Hepatocyte (in vitro differentiated cells): ENCODE results near the gene KCNQ2. TPM values are rescaled to one million over a fixed set of nuclear protein-coding genes. Genes with fewer than 3 reads are reported as not detected.

Experiments
- DNase-seq: peaks from one replicate; pipeline ENCODE4 v3.0.0-alpha.2; 2016; ENCODE audit warnings: low spot score
- H2AFZ ChIP-seq: fragments of 200-600 bp; sonication (generic); 2 replicates; pipeline ENCODE4 v1.6.0; 2016; ENCODE audit warnings: antibody characterized with exemption, mild to moderate bottlenecking
- H3K27ac ChIP-seq: fragments of 200-600 bp; sonication (generic); 2 replicates; pipeline ENCODE4 v1.5.1; 2016; ENCODE audit warnings: mild to moderate bottlenecking
- H3K27me3 ChIP-seq: fragments of 200-600 bp; sonication (generic); 2 replicates; pipeline ENCODE4 v1.6.1; 2016
- H3K36me3 ChIP-seq: fragments of 200-600 bp; sonication (generic); replicated peaks from 2 replicates; pipeline ENCODE4 v1.5.1; 2016; ENCODE audit warnings: low read depth; ENCODE audit not compliant: insufficient read depth
- H3K4me1 ChIP-seq: fragments of 200-600 bp; sonication (generic); 2 replicates; pipeline ENCODE4 v1.5.1; 2016; ENCODE audit warnings: mild to moderate bottlenecking, moderate library complexity; ENCODE audit not compliant: insufficient read depth
- H3K4me2 ChIP-seq: fragments of 200-600 bp; sonication (generic); 2 replicates; pipeline ENCODE4 v1.6.0; 2016
- H3K4me3 ChIP-seq: fragments of 200-600 bp; sonication (generic); 2 replicates; pipeline ENCODE4 v1.5.1; 2016; ENCODE audit warnings: mild to moderate bottlenecking
- H3K79me2 ChIP-seq: fragments of 200-600 bp; sonication (generic); 2 replicates; pipeline ENCODE4 v1.6.0; 2017; ENCODE audit warnings: mild to moderate bottlenecking
- H3K9me2 ChIP-seq: fragments of 200-600 bp; sonication (generic); replicated peaks from 2 replicates; pipeline ENCODE4 v1.6.0; 2017; ENCODE audit warnings: mild to moderate bottlenecking; ENCODE audit not compliant: insufficient read depth
- H3K9me3 ChIP-seq: fragments of 200-600 bp; sonication (generic); 2 replicates; pipeline ENCODE4 v1.5.1; 2016; ENCODE audit warnings: low read depth, mild to moderate bottlenecking
- H4K20me1 ChIP-seq: fragments of 200-600 bp; sonication (generic); 2 replicates; pipeline ENCODE4 v1.6.0; 2016; ENCODE audit warnings: mild to moderate bottlenecking; ENCODE audit not compliant: insufficient read depth, poor library complexity, severe bottlenecking
- EZH2 ChIP-seq: fragments of 200-600 bp; sonication (generic); IDR thresholded peaks from 2 replicates; pipeline ENCODE4 v1.6.1; 2016; ENCODE audit warnings: antibody characterized with exemption, mild to moderate bottlenecking, borderline replicate concordance
- EZH2phosphoT487 ChIP-seq: fragments of 200-600 bp; sonication (generic); IDR thresholded peaks from one replicate; pipeline ENCODE4 v1.6.1; 2018; ENCODE audit warnings: antibody characterized with exemption, mild to moderate bottlenecking, low read depth, moderate library complexity; ENCODE audit not compliant: unreplicated experiment, severe bottlenecking
- WGBS: methylation state at CpG from one replicate; pipeline ENCODE4 v1.1.6; 2016; ENCODE audit warnings: low lambda C conversion rate; ENCODE audit errors: missing lambda C conversion rate; 5-methylcytosine and 5-hydroxymethylcytosine counted together
- polyA plus RNA-seq: library from polyadenylated mRNA; unstranded; fragments of >200 nt; fragmentation: Nextera tagmentation; extraction: Ambion mirVana; gene quantifications from 2 replicates; pipeline ENCODE4 v1.2.1, GENCODE V29; 2016
- total RNA-seq: library from RNA; depleted of rRNA; stranded (reverse); fragments of >200 nt; gene quantifications from 2 replicates; pipeline ENCODE4 v1.2.3, GENCODE V29; 2014
- TF ChIP-seq, protein P1 (sequence below): fragments of 200-600 bp; sonication (generic); IDR thresholded peaks from 2 replicates; pipeline ENCODE4 v1.5.1; 2016; ENCODE audit warnings: antibody characterized with exemption, mild to moderate bottlenecking; ENCODE audit not compliant: poor library complexity

KCNQ2 gene
- total and polyA plus RNA-seq, 2 experiments from 2014 or later = 3.5 to 5.4 TPM

DNA sequence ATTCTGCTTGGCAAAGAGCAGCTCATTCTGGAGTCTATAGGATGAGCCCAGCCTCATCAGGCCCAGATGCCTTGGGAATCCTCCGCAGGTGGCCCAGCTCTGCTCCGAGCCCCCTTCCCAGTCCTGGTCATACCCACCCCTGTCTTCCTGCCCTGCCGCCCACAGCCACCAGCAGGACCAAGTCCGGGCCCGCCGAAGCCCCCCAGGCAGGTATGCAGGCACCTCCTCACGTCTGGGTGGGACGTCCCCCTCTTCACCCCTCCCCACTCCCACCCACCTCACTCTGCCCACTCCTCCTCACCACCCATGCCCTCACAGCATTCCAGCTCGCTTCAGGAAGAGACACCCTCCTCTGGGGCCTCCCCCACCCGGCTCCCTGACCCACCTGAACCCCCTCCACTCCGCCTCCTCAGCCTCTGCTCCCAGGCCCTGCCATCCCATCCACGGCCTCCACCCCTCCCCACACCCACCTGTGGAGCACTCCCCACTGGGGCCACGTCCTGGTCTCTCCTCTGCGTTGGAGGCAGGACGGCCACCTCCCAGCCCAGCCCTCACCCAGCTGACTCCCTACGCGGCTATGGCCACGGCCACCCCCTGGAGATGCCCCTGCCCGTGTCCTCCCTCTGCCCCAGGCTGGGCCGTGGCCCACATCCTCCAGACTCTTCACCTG, 43.4 kb downstream of the KCNQ2 start:
- H3K4me3 ChIP-seq = no peak overlapping the region
- no peaks in the 10 kb centered on the region for H3K27me3 ChIP-seq
- DNase-seq = no peak
- no peaks in the 10 kb centered on the region for H3K9me2 ChIP-seq
- H3K4me2 ChIP-seq = no peak overlapping the region
- H3K9me3 ChIP-seq = no peaks in the 10 kb centered on the region
- H3K79me2 ChIP-seq = no peaks in the 10 kb centered on the region
- TF ChIP-seq EZH2 (no peak), EZH2phosphoT487 (no peak)
- TF ChIP-seq, protein P1, sequence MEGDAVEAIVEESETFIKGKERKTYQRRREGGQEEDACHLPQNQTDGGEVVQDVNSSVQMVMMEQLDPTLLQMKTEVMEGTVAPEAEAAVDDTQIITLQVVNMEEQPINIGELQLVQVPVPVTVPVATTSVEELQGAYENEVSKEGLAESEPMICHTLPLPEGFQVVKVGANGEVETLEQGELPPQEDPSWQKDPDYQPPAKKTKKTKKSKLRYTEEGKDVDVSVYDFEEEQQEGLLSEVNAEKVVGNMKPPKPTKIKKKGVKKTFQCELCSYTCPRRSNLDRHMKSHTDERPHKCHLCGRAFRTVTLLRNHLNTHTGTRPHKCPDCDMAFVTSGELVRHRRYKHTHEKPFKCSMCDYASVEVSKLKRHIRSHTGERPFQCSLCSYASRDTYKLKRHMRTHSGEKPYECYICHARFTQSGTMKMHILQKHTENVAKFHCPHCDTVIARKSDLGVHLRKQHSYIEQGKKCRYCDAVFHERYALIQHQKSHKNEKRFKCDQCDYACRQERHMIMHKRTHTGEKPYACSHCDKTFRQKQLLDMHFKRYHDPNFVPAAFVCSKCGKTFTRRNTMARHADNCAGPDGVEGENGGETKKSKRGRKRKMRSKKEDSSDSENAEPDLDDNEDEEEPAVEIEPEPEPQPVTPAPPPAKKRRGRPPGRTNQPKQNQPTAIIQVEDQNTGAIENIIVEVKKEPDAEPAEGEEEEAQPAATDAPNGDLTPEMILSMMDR = no peak
- H2AFZ ChIP-seq = no peak overlapping the region
- H3K4me1 ChIP-seq = no peaks in the 10 kb centered on the region
- H3K36me3 ChIP-seq = no peaks in the 10 kb centered on the region
- no peaks in the 10 kb centered on the region for H4K20me1 ChIP-seq
- H3K27ac ChIP-seq = no peak overlapping the region
- WGBS = 85% methylated on average over 18 of the region's 20 CpGs

GRCh38 chr20:63427724-63428330, 44.6 kb downstream of the KCNQ2 start:
- no peak overlapping the region for H2AFZ ChIP-seq
- H3K4me2 ChIP-seq = no peak overlapping the region
- no peak for DNase-seq
- no peaks in the 10 kb centered on the region for H3K27me3 ChIP-seq
- H3K9me2 ChIP-seq = no peaks in the 10 kb centered on the region
- no peak overlapping the region for H3K4me3 ChIP-seq
- TF ChIP-seq EZH2 (no peak), EZH2phosphoT487 (no peak)
- TF ChIP-seq, protein P1 = no peak
- H3K27ac ChIP-seq = no peak overlapping the region
- H3K79me2 ChIP-seq = no peaks in the 10 kb centered on the region
- H3K36me3 ChIP-seq = no peaks in the 10 kb centered on the region
- H3K4me1 ChIP-seq = no peaks in the 10 kb centered on the region
- WGBS = 94% methylated on average over 26 of the region's 27 CpGs
- H3K9me3 ChIP-seq = no peaks in the 10 kb centered on the region
- no peaks in the 10 kb centered on the region for H4K20me1 ChIP-seq

DNA sequence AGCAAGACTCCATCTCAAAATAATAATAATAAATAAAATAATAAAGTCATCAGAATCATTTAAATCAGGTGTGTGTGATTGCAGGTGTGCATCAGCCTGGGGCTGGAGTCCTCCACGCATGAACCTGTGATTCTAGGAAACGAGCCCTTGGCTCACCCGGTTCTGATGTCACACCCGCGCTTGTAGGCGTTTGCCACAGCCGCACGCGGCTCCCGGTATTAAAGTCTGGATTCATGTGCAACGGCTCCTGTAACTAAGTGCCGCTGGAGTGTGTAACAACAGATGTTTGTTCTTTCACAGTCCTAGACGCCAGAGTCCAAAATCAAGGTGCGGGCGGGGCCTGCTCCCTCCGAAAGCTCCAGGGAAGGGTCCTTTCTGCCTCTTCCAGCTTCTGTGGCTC, 45.2 kb downstream of the KCNQ2 start:
- H3K36me3 ChIP-seq = no peaks in the 10 kb centered on the region
- no peaks in the 10 kb centered on the region for H3K27me3 ChIP-seq
- H3K27ac ChIP-seq = no peak overlapping the region
- H3K79me2 ChIP-seq = no peaks in the 10 kb centered on the region
- no peaks in the 10 kb centered on the region for H4K20me1 ChIP-seq
- H3K9me3 ChIP-seq = no peaks in the 10 kb centered on the region
- no peak for DNase-seq
- H3K4me3 ChIP-seq = no peak overlapping the region
- no peak overlapping the region for H3K4me2 ChIP-seq
- no peak overlapping the region for H2AFZ ChIP-seq
- no peaks in the 10 kb centered on the region for H3K9me2 ChIP-seq
- H3K4me1 ChIP-seq = no peaks in the 10 kb centered on the region
- WGBS = 91% methylated on average over 16 of the region's 16 CpGs
- TF ChIP-seq EZH2 = no peak
- TF ChIP-seq, protein P1 = no peak
- no peak for TF ChIP-seq EZH2phosphoT487
